Trophoblast cell (in vitro differentiated cells and primary cell): ENCODE measurements around the gene PSMG1.
A peak's percentile ranks its signal among the peaks of the same experiment; 100 is the strongest.
"Not testable (repeated sequence)": the region's sequence is repeated elsewhere in the genome, so short reads cannot be mapped to it uniquely, and the experiment has no call there.

ENCODE experiments used
- DNase-seq, 2 donors: peaks; one replicate each; pipeline ENCODE4 v3.0.0-alpha.2; 2016
- H2AFZ ChIP-seq: 2 replicates; pipeline ENCODE4 v1.6.1; 2013; ENCODE audit warnings: low read length, moderate library complexity, mild to moderate bottlenecking; ENCODE audit not compliant: insufficient read depth, poor library complexity
- H2AK5ac ChIP-seq: 2 replicates; pipeline ENCODE4 v1.6.1; 2013; ENCODE audit warnings: mild to moderate bottlenecking, low read length
- H2BK120ac ChIP-seq: 2 replicates; pipeline ENCODE4 v1.6.1; 2013; ENCODE audit warnings: low read length, mild to moderate bottlenecking, moderate library complexity; ENCODE audit not compliant: insufficient read depth, poor library complexity
- H2BK12ac ChIP-seq: 2 replicates; pipeline ENCODE4 v1.6.1; 2013; ENCODE audit warnings: mild to moderate bottlenecking, low read length, moderate library complexity
- H2BK5ac ChIP-seq: 2 replicates; pipeline ENCODE4 v1.6.1; 2013; ENCODE audit warnings: low read length, low read depth, moderate library complexity, mild to moderate bottlenecking; ENCODE audit not compliant: poor library complexity
- H3K14ac ChIP-seq: 2 replicates; pipeline ENCODE4 v1.6.1; 2013; ENCODE audit warnings: mild to moderate bottlenecking, low read length
- H3K18ac ChIP-seq: 2 replicates; pipeline ENCODE4 v1.6.1; 2013; ENCODE audit warnings: mild to moderate bottlenecking, low read length
- H3K23ac ChIP-seq: 2 replicates; pipeline ENCODE4 v1.6.1; 2013; ENCODE audit warnings: low read length
- H3K27ac ChIP-seq: 2 replicates; pipeline ENCODE4 v1.5.1; 2013; ENCODE audit warnings: low read depth, mild to moderate bottlenecking, inconsistent platforms, low read length, moderate library complexity
- H3K27me3 ChIP-seq: 2 replicates; pipeline ENCODE4 v1.6.1; 2013; ENCODE audit warnings: inconsistent platforms, mild to moderate bottlenecking, low read length, moderate library complexity; ENCODE audit not compliant: insufficient read depth
- H3K36me3 ChIP-seq, 2 experiments: 1 replicate in 1 of 2; 2 replicates in 1 of 2; pipeline ENCODE4 v1.6.1; 2013; ENCODE audit warnings: low read length in 2 of 2, mild to moderate bottlenecking in 2 of 2, moderate library complexity in 1 of 2; ENCODE audit not compliant: insufficient read depth in 2 of 2, control insufficient read depth in 1 of 2
- H3K4ac ChIP-seq: 2 replicates; pipeline ENCODE4 v1.6.1; 2013; ENCODE audit warnings: low read depth, mild to moderate bottlenecking, low read length, moderate library complexity
- H3K4me1 ChIP-seq, 2 experiments: 1 replicate in 1 of 2; 2 replicates in 1 of 2; pipeline ENCODE4 v1.6.1; 2013; ENCODE audit warnings: low read length in 2 of 2, mild to moderate bottlenecking in 2 of 2, moderate library complexity in 1 of 2; ENCODE audit not compliant: insufficient read depth in 2 of 2, control insufficient read depth in 1 of 2
- H3K4me2 ChIP-seq: 2 replicates; pipeline ENCODE4 v1.6.1; 2013; ENCODE audit warnings: inconsistent platforms, mild to moderate bottlenecking, low read length, moderate library complexity
- H3K4me3 ChIP-seq: 2 replicates; pipeline ENCODE4 v1.5.1; 2013; ENCODE audit warnings: mild to moderate bottlenecking, low read depth, low read length, inconsistent platforms
- H3K79me1 ChIP-seq: one replicate; pipeline ENCODE4 v1.6.1; 2013; ENCODE audit warnings: low read length
- H3K79me2 ChIP-seq: 2 replicates; pipeline ENCODE4 v1.6.1; 2013; ENCODE audit warnings: low read length, mild to moderate bottlenecking; ENCODE audit not compliant: control insufficient read depth, insufficient read depth, poor library complexity
- H3K9ac ChIP-seq: 2 replicates; pipeline ENCODE4 v1.6.1; 2013; ENCODE audit warnings: mild to moderate bottlenecking, low read length
- H3K9me3 ChIP-seq: 2 replicates; pipeline ENCODE4 v1.6.1; 2013; ENCODE audit warnings: low read depth, mild to moderate bottlenecking, control low read depth, inconsistent platforms, low read length; ENCODE audit not compliant: insufficient read depth
- H4K12ac ChIP-seq: 2 replicates; pipeline ENCODE4 v1.6.1; 2013; ENCODE audit warnings: low read depth, mild to moderate bottlenecking, low read length, moderate library complexity
- H4K8ac ChIP-seq: 2 replicates; pipeline ENCODE4 v1.6.1; 2013; ENCODE audit warnings: low read depth, mild to moderate bottlenecking, low read length, moderate library complexity
- H4K91ac ChIP-seq: one replicate; pipeline ENCODE4 v1.6.1; 2013; ENCODE audit warnings: low read depth, mild to moderate bottlenecking, low read length, moderate library complexity
- WGBS: extraction: QIAGEN DNeasy Blood & Tissue Kit; methylation state at CpG from one replicate; pipeline ENCODE4 v1.1.7; 2013; ENCODE audit warnings: missing lambda C conversion rate; ENCODE audit not compliant: insufficient read length, insufficient coverage; ENCODE audit errors: extremely low coverage; 5-methylcytosine and 5-hydroxymethylcytosine counted together

PSMG1 gene

GRCh38 chr21:39136711-39137110 is 46.5 kb downstream of the PSMG1 start:
- Histone ChIP-seq H3K4me3 (no peak overlapping the region), H3K4ac (no peak overlapping the region), H2AK5ac (no peak overlapping the region), H3K18ac (no peak overlapping the region), H2BK5ac (no peak overlapping the region), H3K4me1 (peaks cover 9% of the 10 kb centered on the region in 2 experiments), H3K23ac (no peak overlapping the region), H4K91ac (no peak overlapping the region), H3K14ac (no peak overlapping the region), H3K4me2 (no peak overlapping the region), H3K27me3 (no peaks in the 10 kb centered on the region), H3K9ac (no peak overlapping the region), H2BK12ac (peak overlapping the region; percentile 20), H3K79me1 (peaks cover 2% of the 10 kb centered on the region), H2BK120ac (no peak overlapping the region), H3K27ac (peak overlapping the region; percentile 52), H3K36me3 (no peaks in the 10 kb centered on the region), H4K12ac (no peak overlapping the region), H3K9me3 (no peaks in the 10 kb centered on the region), H3K79me2 (no peaks in the 10 kb centered on the region), H4K8ac (peak overlapping the region; percentile 16), H2AFZ (no peak overlapping the region)
- DNase-seq, result peak; percentile 83 to 86
- WGBS, result no CpG with 5 or more reads among the region's 5 CpGs

- not testable (repeated sequence) for H2BK12ac ChIP-seq, H3K4me1 ChIP-seq, H3K27me3 ChIP-seq, H2BK120ac ChIP-seq, H3K18ac ChIP-seq, H3K23ac ChIP-seq, H4K8ac ChIP-seq, H3K4me3 ChIP-seq, H4K12ac ChIP-seq, H3K27ac ChIP-seq, H3K9me3 ChIP-seq, H2AFZ ChIP-seq, H3K9ac ChIP-seq, H3K79me2 ChIP-seq, H3K4ac ChIP-seq, H3K14ac ChIP-seq, H2AK5ac ChIP-seq, H3K4me2 ChIP-seq, H3K36me3 ChIP-seq, H3K79me1 ChIP-seq, H2BK5ac ChIP-seq, H4K91ac ChIP-seq
- WGBS, result no CpG with 5 or more reads among the region's 8 CpGs
- DNase-seq, result peak in 1 of 2 donors; percentile 26
Measured at GRCh38 chr21:39136138-39136537, 47.1 kb downstream of the PSMG1 start.

- Histone ChIP-seq H2AFZ (no peak overlapping the region), H2BK5ac (no peak overlapping the region), H3K4me1 (peaks cover 9% of the 10 kb centered on the region in 2 experiments), H3K36me3 (no peaks in the 10 kb centered on the region), H2AK5ac (no peak overlapping the region), H3K4me2 (no peak overlapping the region), H3K79me1 (peaks cover 2% of the 10 kb centered on the region), H2BK120ac (no peak overlapping the region), H3K9me3 (peaks cover 1% of the 10 kb centered on the region), H3K79me2 (no peaks in the 10 kb centered on the region), H4K12ac (no peak overlapping the region), H4K91ac (no peak overlapping the region), H3K23ac (no peak overlapping the region), H3K18ac (no peak overlapping the region), H3K27me3 (no peaks in the 10 kb centered on the region), H3K14ac (no peak overlapping the region), H3K9ac (no peak overlapping the region), H3K4ac (no peak overlapping the region), H4K8ac (no peak overlapping the region), H3K27ac (no peak overlapping the region), H3K4me3 (no peak overlapping the region), H2BK12ac (no peak overlapping the region)
- WGBS, result 100% methylated on average over 7 of the region's 15 CpGs
- DNase-seq, result no peak
Measured at GRCh38 chr21:39134288-39134810, 48.9 kb downstream of the PSMG1 start.

GRCh38 chr21:39132248-39132647 is 51.0 kb downstream of the PSMG1 start:
- H4K8ac ChIP-seq, result no peak overlapping the region
- no peak overlapping the region for H4K91ac ChIP-seq
- H3K79me1 ChIP-seq, result peaks cover 2% of the 10 kb centered on the region
- no peak overlapping the region for H3K4me3 ChIP-seq
- no peaks in the 10 kb centered on the region for H3K79me2 ChIP-seq
- no peak overlapping the region for H3K23ac ChIP-seq
- no peaks in the 10 kb centered on the region for H3K27me3 ChIP-seq
- H2AK5ac ChIP-seq, result no peak overlapping the region
- no peak overlapping the region for H2BK5ac ChIP-seq
- no peak overlapping the region for H3K18ac ChIP-seq
- no peak overlapping the region for H2AFZ ChIP-seq
- no peaks in the 10 kb centered on the region for H3K36me3 ChIP-seq
- no peak overlapping the region for H3K14ac ChIP-seq
- H4K12ac ChIP-seq, result no peak overlapping the region
- H3K4me2 ChIP-seq, result no peak overlapping the region
- H2BK120ac ChIP-seq, result no peak overlapping the region
- H3K4ac ChIP-seq, result no peak overlapping the region
- no peak overlapping the region for H2BK12ac ChIP-seq
- no CpG with 5 or more reads among the region's 3 CpGs for WGBS
- no peak for DNase-seq
- peaks cover 4 to 5% of the 10 kb centered on the region in 2 experiments for H3K4me1 ChIP-seq
- no peak overlapping the region for H3K27ac ChIP-seq
- peaks cover 1% of the 10 kb centered on the region for H3K9me3 ChIP-seq
- no peak overlapping the region for H3K9ac ChIP-seq
